Naive B cell (primary cell): ENCODE results near the gene DROSHA. TPM values are rescaled to one million over a fixed set of nuclear protein-coding genes. Genes with fewer than 3 reads are reported as not detected.
"Not testable (repeated sequence)": the region's sequence is repeated elsewhere in the genome, so short reads cannot be mapped to it uniquely, and the experiment has no call there.

Experiments used
- ATAC-seq, 2 donors: fragments of 150-1000 bp; cut with Tn5 transposase; 2 replicates each; pipeline ENCODE4 v1.10.0; 2021; ENCODE audit warnings: low read depth in 2 of 2, mild to moderate bottlenecking in 2 of 2, moderate library complexity in 2 of 2
- DNase-seq: peaks from one replicate; pipeline ENCODE4 v3.0.0; 2022
- H3K27ac Mint-ChIP-seq, 6 donors: one replicate each; pipeline ENCODE4 v1.8.0; 2020 to 2022; ENCODE audit warnings: mild to moderate bottlenecking in 6 of 6, mixed read lengths in 6 of 6, moderate library complexity in 5 of 6, inconsistent platforms in 2 of 6
- H3K27me3 Mint-ChIP-seq, 3 donors: one replicate each; pipeline ENCODE4 v1.8.0; 2021 to 2022; ENCODE audit warnings: mixed read lengths in 3 of 3, mild to moderate bottlenecking in 1 of 3
- H3K36me3 Mint-ChIP-seq, 2 donors: one replicate each; pipeline ENCODE4 v1.8.0; 2020 to 2022; ENCODE audit warnings: mixed read lengths in 2 of 2, inconsistent platforms in 1 of 2, mild to moderate bottlenecking in 1 of 2
- H3K4me1 Mint-ChIP-seq, 3 donors: one replicate each; pipeline ENCODE4 v1.8.0; 2020 to 2022; ENCODE audit warnings: mixed read lengths in 3 of 3, inconsistent platforms in 1 of 3, mild to moderate bottlenecking in 1 of 3, moderate library complexity in 1 of 3
- H3K4me3 Mint-ChIP-seq, 8 donors: one replicate each; pipeline ENCODE4 v1.8.0; 2020 to 2022; ENCODE audit warnings: mild to moderate bottlenecking in 8 of 8, mixed read lengths in 8 of 8, moderate library complexity in 8 of 8, inconsistent platforms in 2 of 8
- H3K9me3 Mint-ChIP-seq, 7 donors: one replicate each; pipeline ENCODE4 v1.8.0; 2020 to 2022; ENCODE audit warnings: mixed read lengths in 7 of 7, mild to moderate bottlenecking in 5 of 7, inconsistent platforms in 2 of 7, moderate library complexity in 1 of 7
- polyA plus RNA-seq, 6 donors: library from polyadenylated mRNA; unstranded; fragments of 300-500 nt; fragmentation: Illumina TruSeq; gene quantifications; one replicate each; pipeline ENCODE4 v1.2.3, GENCODE V29; 2021; ENCODE audit warnings: low read depth in 6 of 6

The DROSHA gene
- polyA plus RNA-seq, 6 donors from 2014 or later = 10.6 to 20.6 (median 13.8) TPM

DNA sequence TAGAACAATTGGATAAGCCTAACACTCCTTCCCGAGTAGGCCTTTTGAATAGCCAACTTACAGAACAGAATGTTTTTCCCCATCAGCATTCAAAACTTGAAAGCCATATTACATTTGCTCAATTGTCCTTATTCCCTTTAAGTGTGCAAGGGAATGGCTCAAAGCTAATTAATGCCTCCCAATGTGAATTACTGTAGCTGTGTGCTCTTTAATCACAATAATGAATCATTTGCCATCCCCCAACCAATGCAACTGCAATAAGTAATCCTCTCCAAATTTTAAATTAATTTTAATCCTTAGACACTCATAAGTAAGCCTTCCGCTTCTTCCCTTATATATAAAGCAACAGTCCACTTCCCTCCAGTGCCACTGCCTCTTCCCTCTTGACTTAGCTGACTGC is 115.9 kb downstream of the DROSHA start:
- H3K4me3 Mint-ChIP-seq = no peak overlapping the region

GRCh38 chr5:31415009-31415923 is 116.6 kb downstream of the DROSHA start:
- Mint-ChIP-seq H3K27ac (no peak overlapping the region), H3K9me3 (no peaks in the 10 kb centered on the region), H3K4me1 (peaks cover 0 to 3% (median 0%) of the 10 kb centered on the region in 3 donors), H3K27me3 (no peaks in the 10 kb centered on the region), H3K36me3 (peaks cover 19 to 25% of the 10 kb centered on the region in 2 donors), H3K4me3 (no peak overlapping the region)
- DNase-seq (no peak), ATAC-seq (no peak)

More for the DNA sequence above, 115.9 kb downstream of the DROSHA start:
- Mint-ChIP-seq H3K27ac (no peak overlapping the region), H3K9me3 (no peaks in the 10 kb centered on the region), H3K36me3 (peaks cover 20 to 32% of the 10 kb centered on the region in 2 donors), H3K4me1 (peaks cover 0 to 3% (median 0%) of the 10 kb centered on the region in 3 donors), H3K27me3 (no peaks in the 10 kb centered on the region)
- DNase-seq (no peak), ATAC-seq (no peak)

GRCh38 chr5:31413030-31413812 is 118.7 kb downstream of the DROSHA start:
- no peak overlapping the region for H3K27ac Mint-ChIP-seq
- H3K27me3 Mint-ChIP-seq = no peaks in the 10 kb centered on the region
- H3K9me3 Mint-ChIP-seq = no peaks in the 10 kb centered on the region
- no peak for ATAC-seq
- H3K36me3 Mint-ChIP-seq = peaks cover 29% of the 10 kb centered on the region in 2 donors
- no peak overlapping the region for H3K4me3 Mint-ChIP-seq
- DNase-seq = no peak
- peaks cover 0 to 3% (median 0%) of the 10 kb centered on the region in 3 donors for H3K4me1 Mint-ChIP-seq

GRCh38 chr5:31412324-31412723 is 119.6 kb downstream of the DROSHA start:
- H3K9me3 Mint-ChIP-seq = no peaks in the 10 kb centered on the region
- peaks cover 30 to 35% of the 10 kb centered on the region in 2 donors for H3K36me3 Mint-ChIP-seq
- no peak overlapping the region for H3K4me3 Mint-ChIP-seq
- H3K27ac Mint-ChIP-seq = no peak overlapping the region
- DNase-seq = no peak
- H3K27me3 Mint-ChIP-seq = no peaks in the 10 kb centered on the region
- no peak for ATAC-seq
- peaks cover 0 to 3% (median 0%) of the 10 kb centered on the region in 3 donors for H3K4me1 Mint-ChIP-seq

DNA sequence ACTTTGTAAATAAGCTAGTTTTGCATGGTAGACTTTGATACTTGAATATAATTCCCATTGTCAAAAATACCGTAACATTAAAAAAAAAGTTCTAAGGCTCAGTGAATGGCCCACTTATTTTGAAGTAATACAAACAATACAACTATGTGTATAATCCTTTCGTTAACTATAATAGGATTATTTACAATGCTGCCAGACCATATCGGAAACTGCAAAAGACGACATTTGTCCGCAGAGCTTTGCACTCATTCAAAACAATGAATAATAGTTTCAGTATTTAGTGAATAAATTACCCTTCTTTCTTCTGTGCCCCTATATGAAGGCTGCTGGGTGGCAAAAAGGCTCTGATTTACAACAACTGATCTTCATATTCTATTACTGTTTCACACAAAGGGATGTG is 121.8 kb downstream of the DROSHA start:
- H3K27ac Mint-ChIP-seq = no peak overlapping the region
- DNase-seq = no peak
- H3K4me1 Mint-ChIP-seq = peaks cover 0 to 3% (median 0%) of the 10 kb centered on the region in 3 donors
- ATAC-seq = no peak
- no peaks in the 10 kb centered on the region for H3K9me3 Mint-ChIP-seq
- H3K4me3 Mint-ChIP-seq = no peak overlapping the region
- H3K36me3 Mint-ChIP-seq = peaks cover 30 to 52% of the 10 kb centered on the region in 2 donors
- H3K27me3 Mint-ChIP-seq = no peaks in the 10 kb centered on the region

GRCh38 chr5:31408814-31409213 is 123.1 kb downstream of the DROSHA start:
- no peak overlapping the region for H3K27ac Mint-ChIP-seq

DNA sequence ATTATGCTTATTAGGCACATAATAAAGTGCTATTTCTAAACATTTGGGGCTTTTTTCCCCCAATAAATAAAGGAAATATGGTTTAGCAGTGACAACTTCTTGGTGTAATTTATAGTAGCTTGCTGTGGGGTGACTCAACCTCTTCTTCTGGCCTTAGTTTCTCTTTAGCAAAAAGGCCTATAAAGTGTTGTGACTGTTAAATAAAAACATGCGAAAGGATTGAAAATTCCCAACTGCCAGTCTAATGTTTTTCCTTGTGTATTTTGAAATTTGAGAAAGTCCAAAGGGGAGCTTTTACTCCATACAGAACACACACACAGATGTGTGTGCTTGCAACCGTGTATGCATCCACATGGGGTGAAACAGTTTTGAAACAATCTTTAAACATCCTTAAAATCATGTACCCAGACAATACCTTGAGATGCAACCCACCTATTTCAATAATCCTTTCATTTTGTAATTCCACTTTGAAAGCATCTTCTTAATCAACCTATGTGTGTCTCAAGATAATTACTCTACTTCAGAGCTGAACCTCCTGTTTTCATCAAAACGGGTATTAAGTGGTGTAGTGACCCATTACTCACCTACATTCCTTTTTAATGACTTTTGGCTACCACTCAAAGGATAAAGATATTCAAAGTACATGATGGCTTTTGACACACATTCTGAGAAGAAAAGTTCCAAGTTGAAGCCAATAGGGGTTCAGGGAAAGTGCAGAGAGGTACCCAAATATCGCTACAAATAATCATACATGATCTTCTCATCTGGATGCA is 123.8 kb downstream of the DROSHA start:
- no peaks in the 10 kb centered on the region for H3K4me1 Mint-ChIP-seq
- H3K27ac Mint-ChIP-seq = no peak overlapping the region
- H3K9me3 Mint-ChIP-seq = no peaks in the 10 kb centered on the region
- H3K4me3 Mint-ChIP-seq = no peak overlapping the region
- peaks cover 33 to 63% of the 10 kb centered on the region in 2 donors for H3K36me3 Mint-ChIP-seq
- H3K27me3 Mint-ChIP-seq = no peaks in the 10 kb centered on the region
- ATAC-seq = no peak
- DNase-seq = no peak

More at GRCh38 chr5:31408814-31409213, 123.1 kb downstream of the DROSHA start:
- no peak for ATAC-seq
- DNase-seq = no peak
- peaks cover 0 to 2% (median 0%) of the 10 kb centered on the region in 3 donors for H3K4me1 Mint-ChIP-seq
- H3K36me3 Mint-ChIP-seq = peaks cover 34 to 60% of the 10 kb centered on the region in 2 donors
- no peak overlapping the region for H3K4me3 Mint-ChIP-seq
- no peaks in the 10 kb centered on the region for H3K9me3 Mint-ChIP-seq
- no peaks in the 10 kb centered on the region for H3K27me3 Mint-ChIP-seq

- peaks cover 42 to 62% of the 10 kb centered on the region in 2 donors for H3K36me3 Mint-ChIP-seq
- no peak overlapping the region for H3K4me3 Mint-ChIP-seq
- no peaks in the 10 kb centered on the region for H3K4me1 Mint-ChIP-seq
- peak overlapping the region in 1 of 6 donors; percentile 34 for H3K27ac Mint-ChIP-seq
- H3K9me3 Mint-ChIP-seq = no peaks in the 10 kb centered on the region
- no peak for ATAC-seq
- no peaks in the 10 kb centered on the region for H3K27me3 Mint-ChIP-seq
- DNase-seq = no peak
These were observed 127.6 kb downstream of the DROSHA start for GRCh38 chr5:31404325-31404724.

DNA sequence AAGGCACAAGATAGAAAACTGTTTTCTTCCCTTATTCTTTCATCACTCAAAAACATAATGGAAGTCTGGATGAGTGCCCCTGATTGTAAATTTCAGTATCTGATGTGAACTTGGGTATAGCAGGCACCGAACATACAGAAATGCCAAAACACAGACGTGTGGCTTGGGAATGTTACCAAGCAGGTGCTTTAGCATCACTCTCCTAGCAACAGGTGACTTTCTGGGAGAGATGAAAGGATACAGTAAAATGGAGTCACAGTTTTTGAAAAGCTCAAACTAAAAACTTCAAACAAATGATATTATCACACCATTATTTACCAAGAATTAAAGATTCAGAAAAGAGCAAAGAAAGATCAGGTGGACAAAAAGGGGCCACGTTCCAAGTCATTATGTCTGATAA is 130.2 kb downstream of the DROSHA start:
- no peaks in the 10 kb centered on the region for H3K9me3 Mint-ChIP-seq
- no peak overlapping the region for H3K27ac Mint-ChIP-seq
- ATAC-seq = no peak
- no peak overlapping the region for H3K4me3 Mint-ChIP-seq
- H3K4me1 Mint-ChIP-seq = no peaks in the 10 kb centered on the region
- H3K36me3 Mint-ChIP-seq = peaks cover 35 to 45% of the 10 kb centered on the region in 2 donors
- no peak for DNase-seq
- H3K27me3 Mint-ChIP-seq = no peaks in the 10 kb centered on the region

DNA sequence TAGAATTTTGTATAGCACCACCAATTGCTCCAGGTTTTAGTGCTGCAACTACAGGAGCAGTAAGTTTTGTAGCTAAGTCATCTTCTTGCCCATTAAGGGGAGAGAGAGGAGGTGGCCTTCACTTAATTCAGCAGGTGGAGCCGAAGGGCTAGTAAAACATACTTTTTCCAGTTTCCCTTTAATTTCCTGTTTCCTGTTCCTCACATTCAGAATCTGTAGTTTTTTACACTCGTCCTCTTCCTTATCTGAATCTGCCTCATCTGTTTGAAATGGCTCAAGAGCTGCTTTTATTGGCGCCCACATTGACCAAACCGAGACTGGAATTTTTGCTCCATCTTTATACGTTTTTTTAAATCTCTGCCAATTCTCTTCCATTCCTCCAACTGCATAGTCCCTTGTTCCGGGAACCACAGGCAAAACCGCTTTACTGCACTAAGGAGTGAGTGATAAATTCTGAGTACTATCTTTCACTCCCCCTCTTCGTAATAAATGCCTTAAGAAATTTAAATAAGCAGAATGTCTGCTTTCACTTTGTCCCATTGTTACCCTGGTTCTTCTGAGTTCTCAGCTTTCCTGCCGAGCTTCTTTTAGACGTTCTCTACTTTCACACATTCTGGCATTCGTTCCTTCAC is 133.9 kb downstream of the DROSHA start:
- no peak for DNase-seq
- Mint-ChIP-seq H3K9me3 (no peaks in the 10 kb centered on the region), H3K4me3 (no peak overlapping the region), H3K27ac (peak overlapping the region in 1 of 6 donors; percentile 11), H3K4me1 (no peaks in the 10 kb centered on the region), H3K36me3 (peaks cover 22 to 25% of the 10 kb centered on the region in 2 donors), H3K27me3 (no peaks in the 10 kb centered on the region)
- ATAC-seq = no peak

DNA sequence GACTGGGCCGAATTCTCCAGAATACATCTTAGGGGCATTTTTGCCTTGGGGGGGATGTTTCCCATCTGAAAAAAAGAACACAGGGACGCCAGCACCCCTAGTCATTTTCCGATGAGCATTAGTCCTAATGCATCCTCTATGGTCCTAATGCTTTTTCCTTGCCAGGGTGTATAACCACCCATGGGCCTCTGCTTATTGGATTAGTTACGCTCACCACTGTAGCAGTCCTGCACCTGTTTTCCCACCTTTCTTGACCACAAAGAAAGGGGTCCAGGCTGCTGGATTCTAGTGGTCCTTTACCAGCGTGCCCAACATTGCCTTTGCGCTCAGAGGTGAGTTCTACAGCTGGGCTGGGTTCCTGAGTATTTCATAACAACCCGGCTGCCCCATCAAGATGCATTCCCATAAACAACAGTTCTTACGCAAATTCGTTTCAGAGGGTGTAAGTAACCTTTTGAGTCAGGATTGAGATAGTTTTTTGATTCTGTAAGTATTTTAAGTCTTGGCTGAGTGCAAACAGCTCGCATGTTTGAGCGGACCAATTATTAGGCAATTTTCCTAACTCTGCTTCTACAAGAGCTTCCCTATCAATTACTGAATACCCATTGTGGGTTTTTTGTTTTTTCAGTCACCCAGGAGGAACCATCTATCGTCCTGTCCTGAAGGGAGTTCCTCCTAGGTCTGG is 135.1 kb downstream of the DROSHA start:
- no peaks in the 10 kb centered on the region for H3K4me1 Mint-ChIP-seq
- H3K9me3 Mint-ChIP-seq = no peaks in the 10 kb centered on the region
- DNase-seq (no peak), ATAC-seq (no peak)
- H3K4me3 Mint-ChIP-seq = no peak overlapping the region
- H3K36me3 Mint-ChIP-seq = peaks cover 15 to 20% of the 10 kb centered on the region in 2 donors
- H3K27me3 Mint-ChIP-seq = no peaks in the 10 kb centered on the region
- no peak overlapping the region for H3K27ac Mint-ChIP-seq

GRCh38 chr5:31395450-31396045 is 136.3 kb downstream of the DROSHA start:
- not testable (repeated sequence) for H3K36me3 Mint-ChIP-seq, H3K4me3 Mint-ChIP-seq, H3K9me3 Mint-ChIP-seq, DNase-seq, H3K27ac Mint-ChIP-seq, H3K4me1 Mint-ChIP-seq, H3K27me3 Mint-ChIP-seq, ATAC-seq
